Lung (tissue), 12 donors: Measurements from ENCODE around the gene MECP2. TPM values are rescaled to one million over a fixed set of nuclear protein-coding genes. Genes with fewer than 3 reads are reported as not detected.
A peak's percentile ranks its signal among the peaks of the same experiment; 100 is the strongest.

Experiments
- ATAC-seq: fragments of 200-7000 bp; cut with Tn5 transposase; one replicate; pipeline ENCODE4 v1.9.1; 2020; ENCODE audit warnings: moderate number of reproducible peaks; ENCODE audit not compliant: insufficient read depth, low FRiP score
- DNase-seq, 3 donors: peaks; one replicate each; pipeline ENCODE4 v3.0.0-alpha.2; 2013 to 2017
- H3K27ac ChIP-seq, 2 donors: one replicate each; pipeline ENCODE4 v1.5.1; 2013; ENCODE audit warnings: mild to moderate bottlenecking in 2 of 2, moderate library complexity in 2 of 2, control low read depth in 1 of 2, inconsistent platforms in 1 of 2, low read depth in 1 of 2, low read length in 1 of 2
- H3K27me3 ChIP-seq, 3 donors: one replicate each; pipeline ENCODE4 v1.5.1; 2013; ENCODE audit warnings: low read length in 2 of 3; ENCODE audit not compliant: control insufficient read depth in 3 of 3, insufficient read depth in 3 of 3
- H3K36me3 ChIP-seq, 4 donors: one replicate each; pipeline ENCODE4 v1.5.1; 2013; ENCODE audit warnings: low read length in 4 of 4, mild to moderate bottlenecking in 1 of 4, moderate library complexity in 1 of 4; ENCODE audit not compliant: control insufficient read depth in 4 of 4, insufficient read depth in 4 of 4
- H3K4me1 ChIP-seq, 5 donors: one replicate each; pipeline ENCODE4 v1.5.1; 2013; ENCODE audit warnings: low read length in 5 of 5, mild to moderate bottlenecking in 2 of 5, moderate library complexity in 1 of 5; ENCODE audit not compliant: control insufficient read depth in 5 of 5, insufficient read depth in 5 of 5
- H3K4me3 ChIP-seq: one replicate; pipeline ENCODE4 v1.5.1; 2013; ENCODE audit warnings: mild to moderate bottlenecking, control low read depth, moderate library complexity
- H3K9ac ChIP-seq, 2 donors: one replicate each; pipeline ENCODE4 v1.5.1; 2013; ENCODE audit warnings: low read length in 2 of 2, control low read depth in 1 of 2; ENCODE audit not compliant: insufficient read depth in 1 of 2
- H3K9me3 ChIP-seq, 4 donors: one replicate each; pipeline ENCODE4 v1.5.1; 2013; ENCODE audit warnings: low read length in 3 of 4, mild to moderate bottlenecking in 1 of 4, moderate library complexity in 1 of 4; ENCODE audit not compliant: control insufficient read depth in 4 of 4, insufficient read depth in 3 of 4
- whole genome bisulfite sequencing, 2 donors: extraction: QIAGEN DNeasy Blood & Tissue Kit; methylation state at CpG; one replicate each; pipeline ENCODE4 v1.1.7; 2013; 5-methylcytosine and 5-hydroxymethylcytosine counted together
- polyA plus RNA-seq, 2 donors: library from polyadenylated mRNA; stranded (reverse); fragments of 200-250 nt; gene quantifications; one replicate each; pipeline ENCODE4 v1.2.1, GENCODE V29; 2013
- total RNA-seq, 2 donors: library from RNA; depleted of rRNA in 1 of 2; stranded (reverse); fragments of >200 nt in 1 of 2; gene quantifications; one replicate each; pipeline ENCODE4 v1.2.1, GENCODE V29; 2014 to 2021
- TF ChIP-seq, protein P1 (sequence below): IDR thresholded peaks from 2 replicates; pipeline ENCODE4 v1.5.1; 2012; ENCODE audit warnings: mild to moderate bottlenecking; ENCODE audit errors: control extremely low read depth, extremely low read depth
- donor health status: control.
- donor health status: control.
- donor health status: Bipolar disorder and iron deficiency.
- donor health status: healthy.
- donor health status: DM: yes; HTN: yes; CAD: no.

Gene MECP2
- total and polyA plus RNA-seq, 4 donors: 20.4 to 62.9 (median 38.9) TPM

DNA sequence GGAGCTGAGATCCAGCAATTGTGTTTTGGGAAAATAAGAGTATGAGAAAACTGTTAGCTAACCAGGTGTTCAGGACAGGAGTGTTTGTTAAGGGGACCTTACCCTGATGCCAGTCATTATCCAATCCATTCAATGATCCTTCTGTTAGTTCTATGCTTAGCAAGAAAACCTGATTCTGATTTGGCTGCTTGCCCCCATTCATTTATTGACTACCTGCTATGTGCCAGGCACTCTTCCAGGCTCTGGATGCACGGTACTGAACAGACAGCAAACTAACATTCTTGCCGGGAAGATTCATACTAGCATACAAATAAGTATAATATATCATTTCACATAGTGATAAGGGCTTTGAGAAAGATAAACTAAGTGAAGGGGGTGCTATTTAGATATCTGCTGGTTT, 1.0 kb upstream of the MECP2 start:
- Histone ChIP-seq H3K4me1 (peaks cover 0 to 18% (median 9%) of the 10 kb centered on the region in 5 donors), H3K9ac (no peak overlapping the region), H3K27ac (no peak overlapping the region), H3K9me3 (peaks cover 0 to 11% (median 2%) of the 10 kb centered on the region in 4 donors), H3K36me3 (no peaks in the 10 kb centered on the region), H3K27me3 (no peaks in the 10 kb centered on the region), H3K4me3 (no peak overlapping the region)
- TF ChIP-seq, protein P1, sequence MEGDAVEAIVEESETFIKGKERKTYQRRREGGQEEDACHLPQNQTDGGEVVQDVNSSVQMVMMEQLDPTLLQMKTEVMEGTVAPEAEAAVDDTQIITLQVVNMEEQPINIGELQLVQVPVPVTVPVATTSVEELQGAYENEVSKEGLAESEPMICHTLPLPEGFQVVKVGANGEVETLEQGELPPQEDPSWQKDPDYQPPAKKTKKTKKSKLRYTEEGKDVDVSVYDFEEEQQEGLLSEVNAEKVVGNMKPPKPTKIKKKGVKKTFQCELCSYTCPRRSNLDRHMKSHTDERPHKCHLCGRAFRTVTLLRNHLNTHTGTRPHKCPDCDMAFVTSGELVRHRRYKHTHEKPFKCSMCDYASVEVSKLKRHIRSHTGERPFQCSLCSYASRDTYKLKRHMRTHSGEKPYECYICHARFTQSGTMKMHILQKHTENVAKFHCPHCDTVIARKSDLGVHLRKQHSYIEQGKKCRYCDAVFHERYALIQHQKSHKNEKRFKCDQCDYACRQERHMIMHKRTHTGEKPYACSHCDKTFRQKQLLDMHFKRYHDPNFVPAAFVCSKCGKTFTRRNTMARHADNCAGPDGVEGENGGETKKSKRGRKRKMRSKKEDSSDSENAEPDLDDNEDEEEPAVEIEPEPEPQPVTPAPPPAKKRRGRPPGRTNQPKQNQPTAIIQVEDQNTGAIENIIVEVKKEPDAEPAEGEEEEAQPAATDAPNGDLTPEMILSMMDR: no peak
- no peak for DNase-seq
- no peak for ATAC-seq
- 74 to 85% methylated on average over 2 of the region's 2 CpGs for WGBS, 2 donors

DNA sequence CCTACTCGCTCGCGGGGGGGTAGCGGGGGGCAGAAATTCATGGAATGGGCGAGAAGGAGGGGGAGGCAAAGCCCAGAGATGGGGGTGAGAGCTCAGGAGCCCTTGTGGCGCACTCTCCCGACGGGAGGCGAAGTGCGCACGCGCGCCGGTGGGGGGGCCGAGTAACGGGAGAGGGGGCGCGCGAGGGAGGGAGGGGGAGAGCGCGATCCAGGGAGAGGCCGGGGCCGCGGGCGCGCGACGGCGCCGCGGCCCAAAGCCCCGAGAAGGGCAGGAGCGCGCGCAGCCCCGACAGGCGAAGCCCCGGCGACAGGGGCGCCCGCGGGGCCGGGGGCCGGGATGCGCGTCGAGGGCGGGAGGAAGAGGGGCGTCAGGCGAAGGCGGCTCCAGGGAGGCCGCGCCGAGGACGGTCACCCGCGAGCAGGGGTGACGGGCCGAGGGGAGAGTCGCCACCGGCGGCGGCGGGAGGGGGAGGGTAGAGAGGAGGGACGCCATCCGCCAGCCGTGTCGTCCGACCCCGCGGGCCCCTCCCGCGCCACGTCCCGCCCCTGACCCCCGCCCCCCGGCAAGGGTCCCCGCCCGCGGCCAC, 421 bp downstream of the MECP2 start:
- Histone ChIP-seq H3K27me3 (no peaks in the 10 kb centered on the region), H3K4me1 (peaks cover 0 to 22% (median 9%) of the 10 kb centered on the region in 5 donors), H3K27ac (peak overlapping the region; percentile 92 to 98), H3K4me3 (peak overlapping the region; percentile 75), H3K9me3 (peaks cover 0 to 11% (median 2%) of the 10 kb centered on the region in 4 donors), H3K36me3 (no peaks in the 10 kb centered on the region), H3K9ac (peak overlapping the region in 1 of 2 donors; percentile 68)
- peak; percentile 37 for ATAC-seq
- WGBS, 2 donors: 28% methylated on average over 79 of the region's 80 CpGs; no CpG with 5 or more reads in 1 of the 2 donors
- peak; percentile 81 to 86 (median 82) for DNase-seq
- TF ChIP-seq, protein P1: no peak

DNA sequence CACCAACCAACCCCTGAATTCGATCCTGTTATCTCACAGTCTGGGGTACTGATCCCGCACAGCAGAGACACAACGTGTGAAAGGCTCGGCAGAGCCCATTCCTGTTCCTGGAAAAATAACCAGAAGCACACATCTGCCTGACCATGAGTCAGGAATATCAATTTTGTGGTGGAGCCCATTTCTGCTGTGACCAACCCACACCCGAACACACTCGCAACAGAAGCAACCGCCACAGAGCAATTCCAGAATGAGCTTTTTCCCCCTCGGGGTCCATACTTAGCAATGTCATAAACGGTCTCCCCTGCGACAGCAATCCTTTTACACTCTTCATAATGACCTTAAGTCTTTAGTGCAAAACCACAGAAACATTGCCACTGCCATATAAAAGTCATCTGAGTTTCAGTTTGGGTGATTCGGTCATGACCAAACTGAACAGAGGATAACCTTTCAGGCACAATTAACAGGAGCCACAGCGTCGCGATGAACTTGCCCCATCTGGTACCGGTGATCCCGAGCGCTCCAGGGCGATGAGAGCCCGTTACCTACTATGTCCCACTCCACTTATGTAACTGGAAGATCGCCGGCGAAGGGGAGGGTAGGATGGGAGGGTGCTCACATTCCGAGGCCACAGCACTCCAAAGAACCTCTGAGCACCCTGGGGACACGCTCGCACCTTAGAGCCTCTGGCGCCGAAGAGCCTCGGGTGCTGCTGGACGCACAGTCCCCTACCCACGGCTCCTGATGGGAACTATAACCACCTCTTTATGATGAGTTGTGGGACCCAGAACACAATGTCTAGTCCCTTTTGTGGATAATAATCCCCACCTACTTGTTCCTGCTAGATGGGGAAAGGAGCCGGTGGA, 1.1 kb downstream of the MECP2 start:
- peaks cover 0 to 23% (median 13%) of the 10 kb centered on the region in 5 donors for H3K4me1 ChIP-seq
- peaks cover 0 to 3% (median 0%) of the 10 kb centered on the region in 4 donors for H3K36me3 ChIP-seq
- H3K9me3 ChIP-seq: peaks cover 0 to 11% (median 2%) of the 10 kb centered on the region in 4 donors
- peak overlapping the region; percentile 52 to 98 for H3K27ac ChIP-seq
- no peak for ATAC-seq
- H3K27me3 ChIP-seq: no peaks in the 10 kb centered on the region
- WGBS, 2 donors: 10 to 46% methylated on average over 26 to 31 of the region's 31 CpGs
- peak overlapping the region in 1 of 2 donors; percentile 68 for H3K9ac ChIP-seq
- TF ChIP-seq, protein P1: no peak
- no peak for DNase-seq
- peak overlapping the region; percentile 75 for H3K4me3 ChIP-seq
